Skeletal muscle tissue (tissue), 4 donors: ENCODE measurements around the gene IPO13. TPM values are rescaled to one million over a fixed set of nuclear protein-coding genes. Genes with fewer than 3 reads are reported as not detected.

Experiments
- H3K27ac ChIP-seq: one replicate; pipeline ENCODE4 v1.7.0; 2013; ENCODE audit warnings: mild to moderate bottlenecking, low read depth, low read length, inconsistent platforms
- H3K27me3 ChIP-seq, 3 donors: one replicate each; pipeline ENCODE4 v1.7.0; 2013; ENCODE audit warnings: low read length in 3 of 3; ENCODE audit not compliant: control insufficient read depth in 3 of 3, insufficient read depth in 3 of 3
- H3K36me3 ChIP-seq, 3 donors: one replicate each; pipeline ENCODE4 v1.7.0; 2013; ENCODE audit warnings: low read length in 3 of 3; ENCODE audit not compliant: control insufficient read depth in 3 of 3, insufficient read depth in 3 of 3
- H3K4me1 ChIP-seq, 3 donors: one replicate each; pipeline ENCODE4 v1.7.0; 2013; ENCODE audit warnings: low read length in 3 of 3, mild to moderate bottlenecking in 3 of 3; ENCODE audit not compliant: control insufficient read depth in 3 of 3, insufficient read depth in 3 of 3
- H3K4me3 ChIP-seq, 3 donors: one replicate each; pipeline ENCODE4 v1.7.0; 2013; ENCODE audit warnings: low read length in 3 of 3
- H3K9ac ChIP-seq, 3 donors: one replicate each; pipeline ENCODE4 v1.7.0; 2013; ENCODE audit warnings: low read length in 3 of 3, mild to moderate bottlenecking in 3 of 3, moderate library complexity in 2 of 3, low read depth in 1 of 3
- H3K9me3 ChIP-seq, 3 donors: one replicate each; pipeline ENCODE4 v1.7.0; 2013; ENCODE audit warnings: low read length in 3 of 3; ENCODE audit not compliant: control insufficient read depth in 3 of 3
- total RNA-seq: library from RNA; depleted of rRNA; stranded (reverse); fragments of >200 nt; gene quantifications from one replicate; pipeline ENCODE4 v1.2.3, GENCODE V29; 2014
- donor health status: Osteomylitis.

IPO13 gene
- total RNA-seq, 1 donor from 2014 or later = 11.0 TPM

- H3K27ac ChIP-seq = no peak overlapping the region
- H3K9me3 ChIP-seq = no peaks in the 10 kb centered on the region
- no peaks in the 10 kb centered on the region for H3K36me3 ChIP-seq
- H3K9ac ChIP-seq = no peak overlapping the region
- H3K4me3 ChIP-seq = no peak overlapping the region
- H3K27me3 ChIP-seq = peaks cover 0 to 4% (median 0%) of the 10 kb centered on the region in 3 donors
- H3K4me1 ChIP-seq = peaks cover 2 to 6% (median 5%) of the 10 kb centered on the region in 3 donors
Observed at GRCh38 chr1:44016041-44016889, 69.5 kb downstream of the IPO13 start.

DNA sequence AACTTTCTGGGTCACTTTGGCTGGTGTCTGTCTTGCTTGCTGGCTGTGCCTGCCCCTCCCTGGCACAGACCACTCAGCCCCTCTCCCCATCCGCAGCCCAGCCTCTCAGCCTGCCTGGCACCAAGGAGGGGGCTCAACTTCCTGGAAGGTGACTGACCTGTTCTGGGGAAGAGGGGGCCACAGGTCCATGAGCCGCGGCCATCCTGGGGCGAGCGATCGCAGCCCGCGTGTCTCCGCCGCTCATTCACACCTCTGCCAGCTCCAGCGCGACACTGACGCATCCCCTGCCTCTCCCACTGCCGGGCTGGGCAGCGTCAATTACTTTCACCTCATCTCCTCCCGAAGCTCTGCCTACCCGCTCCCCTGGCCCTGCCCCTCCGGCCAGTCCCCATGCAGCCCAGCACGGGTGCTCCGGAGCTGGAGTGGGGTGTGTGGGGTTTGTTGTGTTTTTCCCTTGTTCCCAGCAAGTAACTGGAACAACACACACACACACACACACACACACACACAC, 70.2 kb downstream of the IPO13 start:
- no peaks in the 10 kb centered on the region for H3K36me3 ChIP-seq
- H3K9ac ChIP-seq = no peak overlapping the region
- no peak overlapping the region for H3K27ac ChIP-seq
- peaks cover 0 to 4% (median 0%) of the 10 kb centered on the region in 3 donors for H3K27me3 ChIP-seq
- no peak overlapping the region for H3K4me3 ChIP-seq
- H3K9me3 ChIP-seq = no peaks in the 10 kb centered on the region
- H3K4me1 ChIP-seq = peaks cover 8 to 12% (median 10%) of the 10 kb centered on the region in 3 donors

Other genes starting within 250 kb of the IPO13 start
- 25.1 TPM for gene ST3GAL3, start 239.4 kb upstream of the IPO13 start, total RNA-seq
- not detected for gene ARTN, start 13.1 kb upstream of the IPO13 start, total RNA-seq
- gene DPH2, start 23.1 kb downstream of the IPO13 start, total RNA-seq = 9.9 TPM
- gene ATP6V0B, start 28.0 kb downstream of the IPO13 start, total RNA-seq = 73.1 TPM
- gene B4GALT2, start 32.3 kb downstream of the IPO13 start, total RNA-seq = 29.7 TPM
- gene CCDC24, start 44.6 kb downstream of the IPO13 start, total RNA-seq = under 0.01 TPM
- 2.1 TPM for gene SLC6A9, start 84.5 kb downstream of the IPO13 start, total RNA-seq
- gene KLF17, start 171.9 kb downstream of the IPO13 start, total RNA-seq = under 0.01 TPM
- not detected for gene KLF18, start 194.7 kb downstream of the IPO13 start, total RNA-seq